ENCODE measurements around the gene ROCK2. TPM values are rescaled to one million over a fixed set of nuclear protein-coding genes. Genes with fewer than 3 reads are reported as not detected.

The ROCK2 gene
- total and polyA plus RNA-seq, 2 of the 8 experiments (the other 6 are each of a cell fraction or from before 2014, with no cell fraction given), result 2.7 to 29.0 TPM

DNA sequence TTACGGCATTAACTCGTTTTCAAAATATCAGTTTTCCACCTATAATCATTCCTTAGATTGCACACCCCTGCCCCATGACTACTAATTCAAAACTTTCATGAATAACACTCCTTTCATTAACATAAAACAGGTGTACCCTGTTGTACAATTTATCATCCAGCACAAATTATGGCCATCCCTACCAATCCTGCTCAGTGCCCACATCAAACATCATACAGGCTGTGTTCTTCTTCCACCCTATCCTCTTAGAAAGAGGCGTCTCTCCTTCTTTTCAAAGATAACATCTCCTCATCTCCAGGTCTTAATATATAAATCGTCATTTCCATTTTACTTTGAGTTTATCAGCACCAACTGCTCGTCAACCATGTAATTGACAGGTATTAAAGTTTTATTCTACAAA, 121.6 kb downstream of the ROCK2 start:
- POLR2A ChIA-PET (ENCODE audit: partially characterized antibody), result no interaction called here
- H4K8ac ChIP-seq (ENCODE audit: extremely low read depth, insufficient read depth, low read length), result no peak overlapping the region
- CTCF ChIA-PET (ENCODE audit: partially characterized antibody), result no interaction called here
- no peaks in the 10 kb centered on the region for H3K27me3 ChIP-seq (replicated peaks in 1 of 4; ENCODE audit: control insufficient read depth in 3 of 4, extremely low read depth in 1 of 4, insufficient read depth in 3 of 4, low read length in 3 of 4)
- no peak overlapping the region for H3K9ac ChIP-seq (replicated peaks in 1 of 4; ENCODE audit: extremely low read depth in 1 of 4, low read depth in 3 of 4, low read length in 3 of 4)
- no peak overlapping the region for H3K4ac ChIP-seq (replicated peaks; ENCODE audit: insufficient read length, low read depth, low read length)
- H3K4me1 ChIP-seq (replicated peaks in 1 of 4; ENCODE audit: control insufficient read depth in 3 of 4, insufficient read depth in 4 of 4, low read length in 3 of 4), result peaks cover 0 to 6% (median 2%) of the 10 kb centered on the region in 4 experiments; a peak in 3 of 7 replicates
- H3K9me3 ChIP-seq (ENCODE audit: insufficient read depth in 2 of 2, low read depth in 1 of 2, low read length in 1 of 2), result no peaks in the 10 kb centered on the region
- no peak overlapping the region for H3K23ac ChIP-seq (ENCODE audit: insufficient read length)
- DNase-seq (ENCODE audit: low read depth in 1 of 2, low spot score in 2 of 2), result no peak
- no peak overlapping the region for H2BK20ac ChIP-seq (ENCODE audit: low read length)
- H2AK5ac ChIP-seq (ENCODE audit: low read depth, low read length), result no peak overlapping the region
- FAIRE-seq, result no peak
- no peaks in the 10 kb centered on the region for H4K20me1 ChIP-seq (replicated peaks in 1 of 2; ENCODE audit: control insufficient read depth in 1 of 2, insufficient read depth in 2 of 2, low read length in 2 of 2)
- no peak overlapping the region for H2BK5ac ChIP-seq (ENCODE audit: low read depth, low read length)
- 82% methylated on average over 5 of the region's 5 CpGs; no CpG with 5 or more reads in 1 of the 2 experiments for WGBS, 2 experiments (ENCODE audit: extremely low coverage in 1 of 2, insufficient coverage in 1 of 2, insufficient read length in 1 of 2, insufficient replicate concordance in 2 of 2, low coverage in 1 of 2, low lambda C conversion rate in 2 of 2, missing lambda C conversion rate in 1 of 2)
- no peak overlapping the region for H2AFZ ChIP-seq (ENCODE audit: low read length)
- H3K79me2 ChIP-seq (ENCODE audit: control insufficient read depth in 1 of 2, insufficient read depth in 2 of 2, low read length in 2 of 2), result no peaks in the 10 kb centered on the region
- no peak overlapping the region for H3K27ac ChIP-seq (ENCODE audit: low read depth, low read length)
- H2BK15ac ChIP-seq (ENCODE audit: low read length), result no peak overlapping the region
- TF ChIP-seq SIRT6 (IDR thresholded peaks at IDR 0.05; ENCODE audit: low read length) (no peak), HDAC6 (IDR thresholded peaks at IDR 0.05; ENCODE audit: low read depth, low read length) (no peak), KDM1A (IDR thresholded peaks at IDR 0.05; ENCODE audit: borderline replicate concordance, low read length) (no peak), CBX5 (IDR thresholded peaks at IDR 0.05; ENCODE audit: low read depth, low read length) (no peak)
- no peak overlapping the region for H3K18ac ChIP-seq (ENCODE audit: extremely low read depth, low read length)
- peaks cover 0 to 15% (median 1%) of the 10 kb centered on the region in 4 experiments; a peak in 5 of 8 replicates for H3K36me3 ChIP-seq (ENCODE audit: control insufficient read depth in 2 of 4, insufficient read depth in 4 of 4, low read length in 3 of 4)
- no peak overlapping the region for H4K5ac ChIP-seq (ENCODE audit: insufficient read length, low read depth, low read length)
- H3K14ac ChIP-seq (ENCODE audit: insufficient read length), result no peak overlapping the region
- H4K91ac ChIP-seq (replicated peaks; ENCODE audit: insufficient read length, low read length), result no peak overlapping the region
- H2BK12ac ChIP-seq (ENCODE audit: low read depth, low read length), result no peak overlapping the region
- H3K23me2 ChIP-seq (ENCODE audit: low read depth, low read length), result no peaks in the 10 kb centered on the region
- no peak overlapping the region for H2BK120ac ChIP-seq (replicated peaks; ENCODE audit: low read depth, low read length)
- no peaks in the 10 kb centered on the region for H3K79me1 ChIP-seq (ENCODE audit: low read depth, low read length)
- H3K56ac ChIP-seq (replicated peaks; ENCODE audit: insufficient read length, low read depth, low read length), result no peak overlapping the region
- no peak overlapping the region for H3K4me2 ChIP-seq (ENCODE audit: insufficient read depth in 1 of 2, low read depth in 2 of 2, low read length in 2 of 2)
- H3K4me3 ChIP-seq (ENCODE audit: extremely low read depth in 1 of 4, insufficient read depth in 2 of 4, low read depth in 3 of 4, low read length in 4 of 4), result no peak overlapping the region

All from H1 (cell line).